ENCODE data around the gene NUDT21. TPM values are rescaled to one million over a fixed set of nuclear protein-coding genes. Genes with fewer than 3 reads are reported as not detected.

Gene NUDT21
- total and polyA plus RNA-seq, 10 donors, result 19.4 to 93.0 (median 65.4) TPM

DNA sequence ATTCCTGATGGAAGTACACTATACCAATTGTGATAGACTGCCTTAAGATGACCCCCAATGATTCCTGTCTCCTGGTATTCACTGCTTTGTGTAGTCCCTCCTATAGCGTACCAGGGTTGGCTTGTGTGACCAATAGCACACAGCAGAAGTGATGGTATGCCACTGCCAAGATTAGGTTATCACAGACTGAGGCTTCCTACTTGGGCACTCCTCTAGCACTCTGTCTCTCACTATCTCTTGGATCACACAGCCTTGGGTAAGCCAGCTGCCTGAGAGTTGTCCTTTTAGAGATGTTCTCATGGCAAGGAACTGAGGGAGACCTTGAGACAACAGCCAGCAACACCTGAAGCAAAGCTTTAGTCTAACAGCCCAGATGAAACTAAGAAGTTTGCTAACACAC lies 13.1 kb downstream of the NUDT21 start:
- no peak for DNase-seq
- H3K9me3 ChIP-seq, result no peaks in the 10 kb centered on the region
- intact Hi-C loops (cut with DNase I; ENCODE audit: low total_unique reads), result no loop called here
- WGBS, 5 donors, result 88 to 100% (median 97%) methylated on average over 1 of the region's 1 CpG
- no peaks in the 10 kb centered on the region for H3K4me1 ChIP-seq
- H3K4me3 ChIP-seq, result no peak overlapping the region
- TF ChIP-seq POLR2A (IDR thresholded peaks at IDR 0.05) (no peak), POLR2AphosphoS5 (IDR thresholded peaks at IDR 0.05) (no peak)
- TF ChIP-seq, protein P1, sequence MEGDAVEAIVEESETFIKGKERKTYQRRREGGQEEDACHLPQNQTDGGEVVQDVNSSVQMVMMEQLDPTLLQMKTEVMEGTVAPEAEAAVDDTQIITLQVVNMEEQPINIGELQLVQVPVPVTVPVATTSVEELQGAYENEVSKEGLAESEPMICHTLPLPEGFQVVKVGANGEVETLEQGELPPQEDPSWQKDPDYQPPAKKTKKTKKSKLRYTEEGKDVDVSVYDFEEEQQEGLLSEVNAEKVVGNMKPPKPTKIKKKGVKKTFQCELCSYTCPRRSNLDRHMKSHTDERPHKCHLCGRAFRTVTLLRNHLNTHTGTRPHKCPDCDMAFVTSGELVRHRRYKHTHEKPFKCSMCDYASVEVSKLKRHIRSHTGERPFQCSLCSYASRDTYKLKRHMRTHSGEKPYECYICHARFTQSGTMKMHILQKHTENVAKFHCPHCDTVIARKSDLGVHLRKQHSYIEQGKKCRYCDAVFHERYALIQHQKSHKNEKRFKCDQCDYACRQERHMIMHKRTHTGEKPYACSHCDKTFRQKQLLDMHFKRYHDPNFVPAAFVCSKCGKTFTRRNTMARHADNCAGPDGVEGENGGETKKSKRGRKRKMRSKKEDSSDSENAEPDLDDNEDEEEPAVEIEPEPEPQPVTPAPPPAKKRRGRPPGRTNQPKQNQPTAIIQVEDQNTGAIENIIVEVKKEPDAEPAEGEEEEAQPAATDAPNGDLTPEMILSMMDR (IDR thresholded peaks at IDR 0.05 in 8 of 11, conservative IDR thresholded peaks at IDR 0.05 in 3 of 11), result no peak
- no peak overlapping the region for H3K27ac ChIP-seq
- peaks cover 0 to 98% (median 53%) of the 10 kb centered on the region in 6 donors for H3K36me3 ChIP-seq
- no peaks in the 10 kb centered on the region for H3K27me3 ChIP-seq (replicated peaks in 1 of 7)

GRCh38 chr16:56436258-56436657 lies 14.9 kb downstream of the NUDT21 start:
- intact Hi-C loops (cut with DNase I; ENCODE audit: low total_unique reads), result no loop called here
- Histone ChIP-seq H3K9me3 (no peaks in the 10 kb centered on the region), H3K27me3 (replicated peaks in 1 of 7) (no peaks in the 10 kb centered on the region), H3K27ac (no peak overlapping the region), H3K4me1 (no peaks in the 10 kb centered on the region), H3K4me3 (no peak overlapping the region), H3K36me3 (peaks cover 0 to 98% (median 57%) of the 10 kb centered on the region in 6 donors)
- no peak for DNase-seq
- TF ChIP-seq POLR2AphosphoS5 (IDR thresholded peaks at IDR 0.05), result no peak
- TF ChIP-seq, protein P1 (IDR thresholded peaks at IDR 0.05 in 8 of 11, conservative IDR thresholded peaks at IDR 0.05 in 3 of 11), result no peak
- TF ChIP-seq POLR2A (IDR thresholded peaks at IDR 0.05), result no peak

DNA sequence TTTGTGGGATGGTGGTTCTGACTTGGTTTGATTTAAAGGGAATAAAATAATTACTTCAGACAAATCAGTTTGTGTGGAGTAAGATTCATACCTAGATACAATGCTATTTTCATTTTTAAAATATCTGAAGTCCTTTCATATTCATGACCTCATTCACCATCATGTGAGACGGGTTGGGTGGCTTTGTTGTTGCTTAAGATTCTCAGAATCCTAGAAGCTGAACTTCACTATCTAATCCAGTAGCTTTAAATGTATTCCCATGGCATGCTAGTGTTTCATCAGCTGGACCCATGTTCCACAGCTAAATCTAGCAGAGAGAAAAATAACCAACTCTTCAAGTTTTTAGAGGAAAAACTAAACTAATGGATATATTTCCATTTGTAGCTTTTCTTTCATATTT lies 23.0 kb downstream of the NUDT21 start:
- DNase-seq, result no peak
- H3K9me3 ChIP-seq, result no peaks in the 10 kb centered on the region
- H3K4me3 ChIP-seq, result no peak overlapping the region
- TF ChIP-seq POLR2A (IDR thresholded peaks at IDR 0.05) (no peak), POLR2AphosphoS5 (IDR thresholded peaks at IDR 0.05) (no peak)
- TF ChIP-seq, protein P1 (IDR thresholded peaks at IDR 0.05 in 8 of 11, conservative IDR thresholded peaks at IDR 0.05 in 3 of 11), result no peak
- no peak overlapping the region for H3K27ac ChIP-seq
- WGBS, 5 donors, result 84 to 86% (median 85%) methylated on average over 1 of the region's 1 CpG
- intact Hi-C loops (cut with DNase I; ENCODE audit: low total_unique reads), result no loop called here
- H3K36me3 ChIP-seq, result peaks cover 0 to 32% (median 22%) of the 10 kb centered on the region in 6 donors
- H3K27me3 ChIP-seq (replicated peaks in 1 of 7), result no peaks in the 10 kb centered on the region
- peaks cover 8 to 24% (median 19%) of the 10 kb centered on the region in 6 donors for H3K4me1 ChIP-seq

- H3K36me3 ChIP-seq, result peaks cover 0 to 17% (median 11%) of the 10 kb centered on the region in 6 donors
- no peak for TF ChIP-seq POLR2A (IDR thresholded peaks at IDR 0.05)
- TF ChIP-seq, protein P1 (IDR thresholded peaks at IDR 0.05 in 8 of 11, conservative IDR thresholded peaks at IDR 0.05 in 3 of 11), result no peak
- no peak for TF ChIP-seq POLR2AphosphoS5 (IDR thresholded peaks at IDR 0.05)
- DNase-seq, result no peak
- no peaks in the 10 kb centered on the region for H3K9me3 ChIP-seq
- intact Hi-C loops (cut with DNase I; ENCODE audit: low total_unique reads), result no loop called here
- no peak overlapping the region for H3K27ac ChIP-seq
- H3K4me3 ChIP-seq, result no peak overlapping the region
- 89 to 97% (median 95%) methylated on average over 4 of the region's 4 CpGs for WGBS, 5 donors
- no peaks in the 10 kb centered on the region for H3K27me3 ChIP-seq (replicated peaks in 1 of 7)
- H3K4me1 ChIP-seq, result peaks cover 23 to 39% (median 34%) of the 10 kb centered on the region in 6 donors
These were observed 24.5 kb downstream of the NUDT21 start for GRCh38 chr16:56426585-56426984.

Data from spleen (tissue), 11 donors.